ENCODE measurements around the gene PPFIA1.
A peak's percentile ranks its signal among the peaks of the same experiment; 100 is the strongest.

PPFIA1 gene

DNA sequence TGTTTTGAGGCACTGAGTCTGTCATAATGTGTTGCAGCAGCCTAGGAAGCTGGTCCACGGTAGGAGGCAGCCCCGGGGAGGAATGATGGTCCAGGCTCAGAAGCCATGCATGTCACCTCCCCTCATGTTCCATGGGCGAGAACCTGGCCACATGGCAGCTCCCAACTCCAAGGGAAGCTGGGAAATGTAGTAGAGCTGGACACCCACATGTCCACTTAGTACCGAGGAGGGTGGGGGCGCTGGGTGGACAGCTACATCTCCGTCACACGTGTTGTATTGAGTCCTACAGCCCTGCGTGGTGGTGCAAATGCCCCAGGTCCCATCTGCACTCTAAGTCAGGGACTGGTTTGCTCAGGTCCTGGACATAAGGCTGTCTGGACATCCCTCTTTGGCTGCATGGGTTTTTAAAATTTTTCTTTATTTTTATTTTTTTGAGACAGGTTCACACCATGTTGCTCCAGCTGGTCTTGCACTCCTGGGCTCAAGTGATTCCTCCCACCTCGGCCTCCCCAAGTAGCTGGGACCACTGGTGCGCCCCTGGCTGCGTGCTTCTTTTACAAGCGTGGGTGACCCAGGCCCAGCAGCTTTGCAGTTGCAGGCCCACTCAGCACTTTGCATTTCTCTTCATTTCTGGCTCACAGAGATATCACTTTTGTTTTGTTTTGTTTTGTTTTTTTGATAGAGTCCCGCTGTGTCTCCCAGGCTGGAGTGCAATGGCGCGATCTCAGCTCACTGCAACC lies 123.9 kb downstream of the PPFIA1 start:
- Histone ChIP-seq H3K27ac (ENCODE audit: low read length) (no peak overlapping the region), H3K9ac (ENCODE audit: low read length) (no peak overlapping the region), H3K4me3 (ENCODE audit: low read length) (no peak overlapping the region), H3K4me1 (ENCODE audit: low read length) (peaks cover 10% of the 10 kb centered on the region), H3K27me3 (ENCODE audit: low read depth, low read length) (peaks cover 4% of the 10 kb centered on the region; the same call in 1 of the 2 replicates), H3K9me3 (ENCODE audit: insufficient read depth, low read length) (no peaks in the 10 kb centered on the region), H2AFZ (ENCODE audit: low read depth, low read length) (no peak overlapping the region), H3K79me2 (ENCODE audit: low read length) (peaks cover 10% of the 10 kb centered on the region), H4K20me1 (ENCODE audit: insufficient read depth, low read length) (peaks cover 13% of the 10 kb centered on the region), H3K36me3 (replicated peaks; ENCODE audit: low read depth, low read length) (peaks cover 12% of the 10 kb centered on the region), H3K4me2 (ENCODE audit: low read length) (no peak overlapping the region)
- TF ChIP-seq EZH2phosphoT487 (IDR thresholded peaks at IDR 0.05; ENCODE audit: low read depth): no peak
- no peak for TF ChIP-seq CTCF (IDR thresholded peaks at IDR 0.05; ENCODE audit: low read depth, low read length)

DNA sequence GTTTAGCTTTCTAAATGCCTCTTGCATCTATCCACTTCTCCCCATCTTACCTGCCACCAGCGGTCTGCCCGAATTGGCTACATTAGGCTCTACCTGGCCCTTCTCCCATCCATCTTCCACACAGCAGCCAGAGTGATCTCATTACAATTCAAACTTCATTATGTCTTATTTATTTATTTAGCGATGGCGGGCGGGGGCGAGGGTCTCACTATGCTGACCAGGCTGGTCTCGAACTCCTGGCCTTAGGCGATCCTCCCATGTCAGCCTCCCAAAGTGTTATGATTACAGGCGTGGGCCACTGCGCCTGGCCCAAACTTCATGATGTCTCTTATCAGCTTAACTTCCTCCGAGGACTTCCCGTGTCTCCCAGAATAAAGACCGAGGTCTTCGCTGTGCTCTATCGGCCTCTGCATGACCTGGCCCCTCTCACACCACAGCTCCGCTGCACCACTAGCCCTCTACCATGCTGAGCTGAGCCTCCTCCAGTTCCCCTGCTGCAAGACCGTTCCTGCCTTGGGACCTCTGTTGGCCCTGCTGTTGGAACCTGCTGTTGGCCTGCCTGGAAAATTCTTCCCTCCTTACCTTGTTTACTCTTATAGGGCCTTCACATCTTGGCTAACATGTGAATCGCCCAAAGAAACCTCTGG lies 127.0 kb downstream of the PPFIA1 start:
- H3K27ac ChIP-seq (ENCODE audit: low read length): peak overlapping the region; percentile 24
- peak overlapping the region; percentile 75 for H2AFZ ChIP-seq (ENCODE audit: low read depth, low read length)

DNA sequence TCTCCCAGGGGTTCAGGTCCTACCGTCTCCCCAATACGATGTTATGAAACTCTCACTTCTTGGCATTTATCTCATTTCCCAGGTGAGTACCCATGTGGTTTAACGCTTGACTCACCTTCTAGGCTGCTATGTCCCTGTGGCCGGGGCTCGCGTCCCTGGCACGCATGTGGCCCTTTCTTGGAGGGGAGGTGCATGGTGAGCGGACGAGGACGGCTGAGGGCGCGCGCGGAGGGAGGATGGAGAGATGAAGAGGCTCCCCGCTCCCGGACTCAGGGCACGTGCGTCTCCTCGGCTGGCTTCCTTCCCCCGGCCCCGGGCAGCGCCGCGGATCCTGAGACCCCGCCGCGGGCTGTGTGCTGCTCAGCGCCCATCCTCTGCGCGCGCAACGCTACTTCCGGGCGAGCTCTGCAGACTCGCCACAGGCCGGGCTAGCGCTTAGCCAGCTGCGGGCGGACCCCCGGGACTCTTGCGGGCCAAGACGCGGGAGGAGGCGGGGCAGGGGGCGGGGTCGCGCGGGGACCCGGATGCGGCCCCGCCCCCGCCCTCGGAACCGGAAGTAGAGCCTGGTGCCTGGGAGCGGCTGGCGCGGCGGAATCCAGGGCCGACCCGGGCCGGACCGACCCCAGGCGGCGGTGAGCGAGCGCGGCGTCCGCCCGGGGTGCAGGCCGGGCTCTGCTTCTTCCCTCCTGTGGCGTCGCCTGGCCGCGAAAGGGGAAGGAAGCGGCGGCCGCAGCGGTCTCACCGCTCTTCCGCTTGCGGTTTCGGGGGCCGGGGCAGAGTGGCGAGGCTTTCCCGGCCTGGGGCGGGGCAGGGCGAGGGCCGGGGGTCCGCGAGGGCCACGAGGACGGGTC lies 127.7 kb downstream of the PPFIA1 start, which contains the start of gene CTTN:
CTTN (plus strand) TSS at position 547 of the 851 bp plus-strand sequence. CDS start 8,769 bp downstream, outside the sequence.
- Histone ChIP-seq H3K79me2 (ENCODE audit: low read length) (peaks cover 28% of the 10 kb centered on the region), H4K20me1 (ENCODE audit: insufficient read depth, low read length) (peaks cover 30% of the 10 kb centered on the region), H3K27me3 (ENCODE audit: low read depth, low read length) (peaks cover 9% of the 10 kb centered on the region; the same call in 1 of the 2 replicates), H3K36me3 (replicated peaks; ENCODE audit: low read depth, low read length) (peaks cover 26% of the 10 kb centered on the region), H3K9me3 (ENCODE audit: insufficient read depth, low read length) (no peaks in the 10 kb centered on the region), H3K9ac (ENCODE audit: low read length) (peak within 1 kb of the TSS; percentile 77), H3K4me1 (ENCODE audit: low read length) (peaks cover 13% of the 10 kb centered on the region), H2AFZ (ENCODE audit: low read depth, low read length) (peak within 1 kb of the TSS; percentile 75), H3K27ac (ENCODE audit: low read length) (peak within 1 kb of the TSS; percentile 24), H3K4me2 (ENCODE audit: low read length) (peak within 1 kb of the TSS; percentile 92), H3K4me3 (ENCODE audit: low read length) (peak within 1 kb of the TSS; percentile 87)
- TF ChIP-seq EZH2phosphoT487 (IDR thresholded peaks at IDR 0.05; ENCODE audit: low read depth): no peak
- TF ChIP-seq CTCF (IDR thresholded peaks at IDR 0.05; ENCODE audit: low read depth, low read length): no peak

More for the DNA sequence above, 127.0 kb downstream of the PPFIA1 start:
- Histone ChIP-seq H3K36me3 (replicated peaks; ENCODE audit: low read depth, low read length) (peaks cover 26% of the 10 kb centered on the region), H3K9me3 (ENCODE audit: insufficient read depth, low read length) (no peaks in the 10 kb centered on the region), H3K9ac (ENCODE audit: low read length) (peak overlapping the region; percentile 77), H4K20me1 (ENCODE audit: insufficient read depth, low read length) (peaks cover 24% of the 10 kb centered on the region), H3K27me3 (ENCODE audit: low read depth, low read length) (peaks cover 9% of the 10 kb centered on the region; the same call in 1 of the 2 replicates), H3K79me2 (ENCODE audit: low read length) (peaks cover 25% of the 10 kb centered on the region), H3K4me3 (ENCODE audit: low read length) (peak overlapping the region; percentile 87), H3K4me2 (ENCODE audit: low read length) (peak overlapping the region; percentile 92), H3K4me1 (ENCODE audit: low read length) (peaks cover 13% of the 10 kb centered on the region)
- no peak for TF ChIP-seq EZH2phosphoT487 (IDR thresholded peaks at IDR 0.05; ENCODE audit: low read depth)
- TF ChIP-seq CTCF (IDR thresholded peaks at IDR 0.05; ENCODE audit: low read depth, low read length): no peak
